ENCODE results near the gene INPP4B.

The INPP4B gene

GRCh38 chr4:142713282-142714030 lies 132.6 kb downstream of the INPP4B start:
- no peak for TF ChIP-seq CTCF (IDR thresholded peaks at IDR 0.05; ENCODE audit: borderline replicate concordance, control extremely low read depth, extremely low read depth, insufficient read depth, missing control alignments)
- in situ Hi-C loops (cut with MboI; ENCODE audit: low sequenced_read_pairs, unreplicated experiment), result no loop called here
- no peak for DNase-seq (ENCODE audit: low spot score)

GRCh38 chr4:142708231-142708630 lies 137.9 kb downstream of the INPP4B start:
- no peak for TF ChIP-seq CTCF (IDR thresholded peaks at IDR 0.05; ENCODE audit: borderline replicate concordance, control extremely low read depth, extremely low read depth, insufficient read depth, missing control alignments)
- in situ Hi-C loops (cut with MboI; ENCODE audit: low sequenced_read_pairs, unreplicated experiment), result no loop called here

GRCh38 chr4:142707401-142707800 lies 138.7 kb downstream of the INPP4B start:
- TF ChIP-seq CTCF (IDR thresholded peaks at IDR 0.05; ENCODE audit: borderline replicate concordance, control extremely low read depth, extremely low read depth, insufficient read depth, missing control alignments), result no peak
- no peak for DNase-seq (ENCODE audit: low spot score)
- in situ Hi-C loops (cut with MboI; ENCODE audit: low sequenced_read_pairs, unreplicated experiment), result no loop called here

More at GRCh38 chr4:142708231-142708630, 137.9 kb downstream of the INPP4B start:
- DNase-seq (ENCODE audit: low spot score), result no peak

DNA sequence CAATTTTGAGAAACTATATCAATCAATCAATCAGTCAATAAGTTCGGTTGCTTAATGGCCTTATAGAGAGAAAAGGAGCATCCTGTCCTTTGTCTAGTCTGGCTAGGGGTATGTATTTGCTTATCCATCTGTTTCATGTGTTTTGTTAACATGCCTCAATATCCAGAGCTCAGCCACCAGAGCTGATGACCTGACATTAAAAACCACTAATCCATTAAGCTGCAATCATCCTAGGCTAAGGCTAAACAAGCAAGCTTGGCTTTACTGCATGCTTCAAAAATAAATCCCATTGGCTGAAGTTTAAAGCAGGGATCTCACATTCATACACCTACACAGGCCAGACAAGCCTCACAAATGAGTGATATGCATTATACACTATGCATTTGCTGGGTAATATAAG lies 139.7 kb downstream of the INPP4B start:
- no peak for DNase-seq (ENCODE audit: low spot score)
- in situ Hi-C loops (cut with MboI; ENCODE audit: low sequenced_read_pairs, unreplicated experiment), result no loop called here
- no peak for TF ChIP-seq CTCF (IDR thresholded peaks at IDR 0.05; ENCODE audit: borderline replicate concordance, control extremely low read depth, extremely low read depth, insufficient read depth, missing control alignments)

- in situ Hi-C loops (cut with MboI; ENCODE audit: low sequenced_read_pairs, unreplicated experiment), result no loop called here
- no peak for DNase-seq (ENCODE audit: low spot score)
- TF ChIP-seq CTCF (IDR thresholded peaks at IDR 0.05; ENCODE audit: borderline replicate concordance, control extremely low read depth, extremely low read depth, insufficient read depth, missing control alignments), result no peak
These were observed 140.3 kb downstream of the INPP4B start for GRCh38 chr4:142705820-142706219.

DNA sequence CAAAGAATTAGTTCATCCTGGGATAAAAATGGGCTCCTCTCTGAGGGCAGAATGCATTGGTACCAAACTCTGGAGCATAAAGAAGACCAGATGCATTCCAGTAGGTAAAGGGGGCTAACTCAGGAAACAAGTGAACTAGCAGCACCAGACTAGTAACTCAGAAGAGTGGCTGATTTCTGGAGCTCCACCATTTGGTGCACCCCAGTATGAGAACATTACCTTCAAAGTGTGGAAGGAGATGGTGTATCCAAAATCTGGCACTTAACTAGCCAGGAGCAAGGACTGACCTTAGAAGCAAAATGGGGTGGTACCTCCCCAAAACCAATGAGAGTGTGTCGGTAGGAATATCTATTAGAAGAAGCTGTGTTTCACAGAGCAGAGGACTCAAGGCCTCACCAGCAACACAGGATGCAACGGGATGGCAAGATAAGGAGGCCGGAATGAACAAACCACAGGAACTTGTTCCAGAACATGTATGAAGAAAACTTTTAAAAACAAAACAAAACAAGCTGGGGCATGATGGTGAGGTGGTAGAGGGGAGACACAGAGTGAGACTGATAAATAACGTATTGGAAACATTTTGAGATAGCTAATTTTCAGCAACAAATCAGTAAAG lies 142.3 kb downstream of the INPP4B start:
- DNase-seq (ENCODE audit: low spot score), result no peak
- no peak for TF ChIP-seq CTCF (IDR thresholded peaks at IDR 0.05; ENCODE audit: borderline replicate concordance, control extremely low read depth, extremely low read depth, insufficient read depth, missing control alignments)
- in situ Hi-C loops (cut with MboI; ENCODE audit: low sequenced_read_pairs, unreplicated experiment), result no loop called here
